Measurements from ENCODE around the gene FAAP20.

- no peak for TF ChIP-seq CTCF (conservative IDR thresholded peaks at IDR 0.05; ENCODE audit: low read depth, low read length)
- TF ChIP-seq EZH2 (IDR thresholded peaks at IDR 0.05; ENCODE audit: low read length, unreplicated experiment): no peak
Measured at GRCh38 chr1:2233468-2233867, 38.9 kb upstream of the FAAP20 start.

All from PC-3 (cell line).